K562 (cell line): ENCODE measurements around the gene RABGAP1. TPM values are rescaled to one million over a fixed set of nuclear protein-coding genes. Genes with fewer than 3 reads are reported as not detected.

ENCODE experiments used
- CREBBP ChIP-seq: IDR thresholded peaks from one replicate; pipeline ENCODE4 v1.6.1; 2012; ENCODE audit warnings: low read depth, mild to moderate bottlenecking, control low read depth, inconsistent platforms, low read length
- HLTF ChIP-seq: fragments of 450-650 bp; IDR thresholded peaks from 2 replicates; pipeline ENCODE4 v1.6.1; 2016
- HSF4 ChIP-seq: fragments of 250-450 bp; sonication (Bioruptor Pico); IDR thresholded peaks from 2 replicates; pipeline ENCODE4 v2.1.2; 2022; ENCODE audit warnings: mild to moderate bottlenecking, moderate library complexity, borderline replicate concordance
- JUN ChIP-seq, 2 experiments: sonication (generic) in 1 of 2; formaldehyde crosslinking in 1 of 2; IDR thresholded peaks; 2 replicates each; pipeline versions ENCODE4 v1.6.1 to v1.8.0; 2012 to 2022; ENCODE audit warnings: borderline replicate concordance in 2 of 2, mild to moderate bottlenecking in 2 of 2, improper control_type of control experiment in 1 of 2, low read depth in 1 of 2, low read length in 1 of 2, missing genetic modification reagents in 1 of 2
- MCM3 ChIP-seq: fragments of 450-650 bp; IDR thresholded peaks from 2 replicates; pipeline ENCODE4 v1.6.1; 2016
- MED1 ChIP-seq: sonication (generic); formaldehyde crosslinking; IDR thresholded peaks from 2 replicates; pipeline ENCODE4 v1.8.1; 2023; ENCODE audit warnings: missing genetic modification reagents, borderline replicate concordance
- NFE2 ChIP-seq: IDR thresholded peaks from 2 replicates; pipeline ENCODE4 v1.6.1; 2014; ENCODE audit warnings: antibody characterized with exemption, low read depth
- PHF8 ChIP-seq: fragments of 200-600 bp; sonication (generic); IDR thresholded peaks from 2 replicates; pipeline ENCODE4 v1.6.1; 2012; ENCODE audit warnings: mixed run types, mild to moderate bottlenecking, inconsistent platforms, low read length, moderate library complexity, borderline replicate concordance
- RBFOX2 ChIP-seq: fragments of 200-400 bp; formaldehyde crosslinking; IDR thresholded peaks from 2 replicates; pipeline ENCODE4 v1.6.1; 2017; ENCODE audit warnings: low read depth, mild to moderate bottlenecking, low read length, moderate library complexity
- RUNX1 ChIP-seq: sonication (generic); IDR thresholded peaks from 2 replicates; pipeline ENCODE4 v1.6.1; 2016; ENCODE audit warnings: antibody characterized with exemption, low read depth
- STAT5A ChIP-seq: IDR thresholded peaks from 2 replicates; pipeline ENCODE4 v1.6.1; 2012; ENCODE audit warnings: low read length, inconsistent platforms, borderline replicate concordance
- ZNF175 ChIP-seq: fragments of 200-800 bp; sonication (Bioruptor generic); IDR thresholded peaks from 2 replicates; pipeline ENCODE4 v1.6.1; 2016; ENCODE audit warnings: low read depth, mild to moderate bottlenecking, missing genetic modification characterization, missing compliant biosample characterization
- ZNF316 ChIP-seq: fragments of 450-650 bp; IDR thresholded peaks from 2 replicates; pipeline ENCODE4 v1.6.1; 2016
- ZSCAN32 ChIP-seq: fragments of 450-650 bp; formaldehyde crosslinking; IDR thresholded peaks from 2 replicates; pipeline ENCODE4 v1.4.0; 2020; ENCODE audit warnings: mild to moderate bottlenecking, moderate library complexity
- polyA plus RNA-seq, 8 experiments: library from polyadenylated mRNA; depleted of rRNA in 4 of 8; stranded (reverse) in 5 of 8; unstranded in 3 of 8; fragments of >200 nt; fragmentation: Nextera tagmentation in 2 of 8; fragmentation: Illumina TruSeq in 1 of 8; extraction: Ambion mirVana in 2 of 8; extraction: Trizol in 1 of 8; gene quantifications; 2 replicates each; pipeline versions ENCODE4 v1.2.1 to v1.2.3, GENCODE V29; 2011 to 2014; ENCODE audit warnings: inconsistent platforms in 1 of 8, missing spikeins in 1 of 8
- total RNA-seq, 7 experiments: library from RNA; depleted of rRNA in 6 of 7; stranded (reverse); fragments of >200 nt in 6 of 7; fragmentation: Illumina TruSeq in 2 of 7; extraction: Trizol in 2 of 7; gene quantifications; 2 replicates each; pipeline versions ENCODE4 v1.2.1 to v1.2.3, GENCODE V29; 2011 to 2021; ENCODE audit warnings: low replicate concordance in 1 of 7
- TF ChIP-seq, protein P1 (sequence below): fragments of 250-450 bp; sonication (Bioruptor Pico); IDR thresholded peaks from 2 replicates; pipeline ENCODE4 v1.4.0; 2020; ENCODE audit warnings: mild to moderate bottlenecking, moderate library complexity
- TF ChIP-seq, protein P2 (sequence below): sonication (generic); formaldehyde crosslinking; IDR thresholded peaks from 2 replicates; pipeline ENCODE4 v1.8.0; 2023; ENCODE audit warnings: missing genetic modification reagents, mild to moderate bottlenecking, borderline replicate concordance

Gene RABGAP1
- total and polyA plus RNA-seq, 9 of the 15 experiments (the other 6 are each of a cell fraction or from before 2014, with no cell fraction given) = 1.5 to 22.7 (median 13.1) TPM

DNA sequence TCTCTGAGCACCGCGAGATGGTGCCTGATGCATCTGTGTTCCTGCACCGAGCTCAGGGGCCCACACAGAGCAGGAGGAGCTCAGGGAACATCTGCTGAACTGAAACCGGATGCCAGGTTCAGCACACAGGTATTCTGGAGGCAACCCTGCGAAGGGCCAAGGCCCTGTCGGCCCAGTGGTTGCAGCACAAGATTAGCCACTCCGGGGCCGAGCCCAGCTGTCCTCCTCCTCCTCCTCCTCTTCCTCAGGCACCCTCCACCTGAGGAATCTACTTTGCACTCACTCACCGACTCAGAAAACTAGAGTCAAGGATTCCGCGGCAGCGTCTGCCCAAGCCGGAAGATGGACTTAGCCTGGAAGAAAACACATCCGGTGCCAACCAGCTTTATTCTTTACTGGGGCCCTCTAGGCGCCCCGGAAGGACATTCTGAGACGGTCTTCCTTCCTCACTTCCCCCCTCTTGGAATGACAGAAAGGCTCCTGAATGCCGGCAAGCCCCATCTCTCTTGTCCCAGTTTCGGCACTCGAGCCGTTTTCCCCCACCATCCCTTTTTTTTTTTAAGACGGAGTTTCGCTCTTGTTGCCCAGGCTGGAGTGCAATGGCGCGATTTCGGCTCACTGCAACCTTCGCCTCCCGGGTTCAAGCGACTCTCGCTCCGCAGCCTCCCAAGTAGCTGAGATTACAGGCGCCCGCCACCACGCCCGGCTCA lies 27.7 kb upstream of the RABGAP1 start, which contains the start of gene ZBTB6 (continued):
- TF ChIP-seq, protein P1, sequence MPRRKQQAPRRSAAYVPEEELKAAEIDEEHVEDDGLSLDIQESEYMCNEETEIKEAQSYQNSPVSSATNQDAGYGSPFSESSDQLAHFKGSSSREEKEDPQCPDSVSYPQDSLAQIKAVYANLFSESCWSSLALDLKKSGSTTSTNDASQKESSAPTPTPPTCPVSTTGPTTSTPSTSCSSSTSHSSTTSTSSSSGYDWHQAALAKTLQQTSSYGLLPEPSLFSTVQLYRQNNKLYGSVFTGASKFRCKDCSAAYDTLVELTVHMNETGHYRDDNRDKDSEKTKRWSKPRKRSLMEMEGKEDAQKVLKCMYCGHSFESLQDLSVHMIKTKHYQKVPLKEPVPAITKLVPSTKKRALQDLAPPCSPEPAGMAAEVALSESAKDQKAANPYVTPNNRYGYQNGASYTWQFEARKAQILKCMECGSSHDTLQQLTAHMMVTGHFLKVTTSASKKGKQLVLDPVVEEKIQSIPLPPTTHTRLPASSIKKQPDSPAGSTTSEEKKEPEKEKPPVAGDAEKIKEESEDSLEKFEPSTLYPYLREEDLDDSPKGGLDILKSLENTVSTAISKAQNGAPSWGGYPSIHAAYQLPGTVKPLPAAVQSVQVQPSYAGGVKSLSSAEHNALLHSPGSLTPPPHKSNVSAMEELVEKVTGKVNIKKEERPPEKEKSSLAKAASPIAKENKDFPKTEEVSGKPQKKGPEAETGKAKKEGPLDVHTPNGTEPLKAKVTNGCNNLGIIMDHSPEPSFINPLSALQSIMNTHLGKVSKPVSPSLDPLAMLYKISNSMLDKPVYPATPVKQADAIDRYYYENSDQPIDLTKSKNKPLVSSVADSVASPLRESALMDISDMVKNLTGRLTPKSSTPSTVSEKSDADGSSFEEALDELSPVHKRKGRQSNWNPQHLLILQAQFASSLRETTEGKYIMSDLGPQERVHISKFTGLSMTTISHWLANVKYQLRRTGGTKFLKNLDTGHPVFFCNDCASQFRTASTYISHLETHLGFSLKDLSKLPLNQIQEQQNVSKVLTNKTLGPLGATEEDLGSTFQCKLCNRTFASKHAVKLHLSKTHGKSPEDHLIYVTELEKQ (CRISPR knock-in tag) = no peak
- TF ChIP-seq JUN (IDR thresholded peaks at IDR 0.05; ENCODE audit: borderline replicate concordance, low read depth, low read length) (no peak), JUN (CRISPR knock-in tag; IDR thresholded peaks at IDR 0.05; ENCODE audit: borderline replicate concordance) (no peak), RBFOX2 (peak; percentile 77), NFE2 (no peak), MED1 (CRISPR knock-in tag) (no peak), STAT5A (no peak), ZNF175 (peak; percentile 28; the same call in 1 of the 2 replicates), HSF4 (no peak), ZNF316 (no peak), PHF8 (peak; percentile 88), HLTF (0 out of 2 replicates have a peak, but pooled peaks have one; percentile 67), RUNX1 (no peak), CREBBP (no peak), ZSCAN32 (CRISPR knock-in tag) (no peak), MCM3 (no peak)
- TF ChIP-seq, protein P2, sequence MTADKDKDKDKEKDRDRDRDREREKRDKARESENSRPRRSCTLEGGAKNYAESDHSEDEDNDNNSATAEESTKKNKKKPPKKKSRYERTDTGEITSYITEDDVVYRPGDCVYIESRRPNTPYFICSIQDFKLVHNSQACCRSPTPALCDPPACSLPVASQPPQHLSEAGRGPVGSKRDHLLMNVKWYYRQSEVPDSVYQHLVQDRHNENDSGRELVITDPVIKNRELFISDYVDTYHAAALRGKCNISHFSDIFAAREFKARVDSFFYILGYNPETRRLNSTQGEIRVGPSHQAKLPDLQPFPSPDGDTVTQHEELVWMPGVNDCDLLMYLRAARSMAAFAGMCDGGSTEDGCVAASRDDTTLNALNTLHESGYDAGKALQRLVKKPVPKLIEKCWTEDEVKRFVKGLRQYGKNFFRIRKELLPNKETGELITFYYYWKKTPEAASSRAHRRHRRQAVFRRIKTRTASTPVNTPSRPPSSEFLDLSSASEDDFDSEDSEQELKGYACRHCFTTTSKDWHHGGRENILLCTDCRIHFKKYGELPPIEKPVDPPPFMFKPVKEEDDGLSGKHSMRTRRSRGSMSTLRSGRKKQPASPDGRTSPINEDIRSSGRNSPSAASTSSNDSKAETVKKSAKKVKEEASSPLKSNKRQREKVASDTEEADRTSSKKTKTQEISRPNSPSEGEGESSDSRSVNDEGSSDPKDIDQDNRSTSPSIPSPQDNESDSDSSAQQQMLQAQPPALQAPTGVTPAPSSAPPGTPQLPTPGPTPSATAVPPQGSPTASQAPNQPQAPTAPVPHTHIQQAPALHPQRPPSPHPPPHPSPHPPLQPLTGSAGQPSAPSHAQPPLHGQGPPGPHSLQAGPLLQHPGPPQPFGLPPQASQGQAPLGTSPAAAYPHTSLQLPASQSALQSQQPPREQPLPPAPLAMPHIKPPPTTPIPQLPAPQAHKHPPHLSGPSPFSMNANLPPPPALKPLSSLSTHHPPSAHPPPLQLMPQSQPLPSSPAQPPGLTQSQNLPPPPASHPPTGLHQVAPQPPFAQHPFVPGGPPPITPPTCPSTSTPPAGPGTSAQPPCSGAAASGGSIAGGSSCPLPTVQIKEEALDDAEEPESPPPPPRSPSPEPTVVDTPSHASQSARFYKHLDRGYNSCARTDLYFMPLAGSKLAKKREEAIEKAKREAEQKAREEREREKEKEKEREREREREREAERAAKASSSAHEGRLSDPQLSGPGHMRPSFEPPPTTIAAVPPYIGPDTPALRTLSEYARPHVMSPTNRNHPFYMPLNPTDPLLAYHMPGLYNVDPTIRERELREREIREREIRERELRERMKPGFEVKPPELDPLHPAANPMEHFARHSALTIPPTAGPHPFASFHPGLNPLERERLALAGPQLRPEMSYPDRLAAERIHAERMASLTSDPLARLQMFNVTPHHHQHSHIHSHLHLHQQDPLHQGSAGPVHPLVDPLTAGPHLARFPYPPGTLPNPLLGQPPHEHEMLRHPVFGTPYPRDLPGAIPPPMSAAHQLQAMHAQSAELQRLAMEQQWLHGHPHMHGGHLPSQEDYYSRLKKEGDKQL (CRISPR knock-in tag) = 0 out of 2 replicates have a peak, but pooled peaks have one; percentile 18
